ENCODE measurements around the gene RNF141. TPM values are rescaled to one million over a fixed set of nuclear protein-coding genes. Genes with fewer than 3 reads are reported as not detected.

RNF141 gene
- total and polyA plus RNA-seq, 9 donors, result 8.1 to 30.0 (median 16.6) TPM

- TF ChIP-seq POLR2A (IDR thresholded peaks at IDR 0.05) (no peak), EP300 (IDR thresholded peaks at IDR 0.05) (no peak), CTCF (IDR thresholded peaks at IDR 0.05) (no peak)
- Histone ChIP-seq H3K4me1 (ENCODE audit: insufficient read depth) (no peaks in the 10 kb centered on the region), H3K27me3 (no peaks in the 10 kb centered on the region), H3K27ac (no peak overlapping the region), H3K4me3 (no peak overlapping the region), H3K9me3 (no peaks in the 10 kb centered on the region), H3K36me3 (no peaks in the 10 kb centered on the region)
- 90 to 98% (median 97%) methylated on average over 4 of the region's 4 CpGs for WGBS, 3 donors
- DNase-seq, result no peak
- intact Hi-C loops (cut with DNase I), result loop anchor here in 1 of 4 donors (10.0 kb wide), 1 partner anchor 169 kb away; no protein-coding TSS in a partner anchor
Measured at GRCh38 chr11:10565493-10565892, 24.5 kb upstream of the RNF141 start.

- 53 to 59% (median 53%) methylated on average over 1 of the region's 1 CpG for WGBS, 3 donors
- peak in 1 of 5 donors; percentile 35 for DNase-seq
Measured at GRCh38 chr11:10564696-10565318, 23.8 kb upstream of the RNF141 start.

GRCh38 chr11:10564030-10564429, 23.0 kb upstream of the RNF141 start:
- H3K4me1 ChIP-seq (ENCODE audit: insufficient read depth), result no peaks in the 10 kb centered on the region
- H3K9me3 ChIP-seq, result no peaks in the 10 kb centered on the region
- no peak for DNase-seq
- no peak overlapping the region for H3K27ac ChIP-seq
- no peaks in the 10 kb centered on the region for H3K27me3 ChIP-seq
- no peak overlapping the region for H3K4me3 ChIP-seq
- H3K36me3 ChIP-seq, result no peaks in the 10 kb centered on the region
- intact Hi-C loops (cut with DNase I), result loop anchor here in 1 of 4 donors (10.0 kb wide), 1 partner anchor 171 kb away; no protein-coding TSS in a partner anchor
- TF ChIP-seq EP300 (IDR thresholded peaks at IDR 0.05) (no peak), POLR2A (IDR thresholded peaks at IDR 0.05) (no peak), CTCF (IDR thresholded peaks at IDR 0.05) (no peak)
- WGBS, 3 donors, result 91 to 96% (median 91%) methylated on average over 3 of the region's 3 CpGs

More at GRCh38 chr11:10564696-10565318, 23.8 kb upstream of the RNF141 start:
- Histone ChIP-seq H3K4me3 (no peak overlapping the region), H3K4me1 (ENCODE audit: insufficient read depth) (no peaks in the 10 kb centered on the region), H3K27ac (no peak overlapping the region), H3K27me3 (no peaks in the 10 kb centered on the region), H3K9me3 (no peaks in the 10 kb centered on the region), H3K36me3 (no peaks in the 10 kb centered on the region)
- intact Hi-C loops (cut with DNase I), result loop anchor here in 1 of 4 donors (10.0 kb wide), 1 partner anchor 170 kb away; no protein-coding TSS in a partner anchor
- no peak for TF ChIP-seq POLR2A (IDR thresholded peaks at IDR 0.05)
- TF ChIP-seq EP300 (IDR thresholded peaks at IDR 0.05), result no peak
- TF ChIP-seq CTCF (IDR thresholded peaks at IDR 0.05), result peak in 2 of 3 donors; percentile 43 to 49

GRCh38 chr11:10561947-10562346, 21.0 kb upstream of the RNF141 start:
- Histone ChIP-seq H3K36me3 (no peaks in the 10 kb centered on the region), H3K27me3 (no peaks in the 10 kb centered on the region), H3K4me3 (no peak overlapping the region), H3K9me3 (no peaks in the 10 kb centered on the region), H3K4me1 (ENCODE audit: insufficient read depth) (no peaks in the 10 kb centered on the region), H3K27ac (no peak overlapping the region)
- TF ChIP-seq EP300 (IDR thresholded peaks at IDR 0.05) (no peak), CTCF (IDR thresholded peaks at IDR 0.05) (no peak), POLR2A (IDR thresholded peaks at IDR 0.05) (no peak)
- WGBS, 3 donors, result 90 to 91% (median 90%) methylated on average over 1 of the region's 1 CpG
- intact Hi-C loops (cut with DNase I), result loop anchor here in 1 of 4 donors (10.0 kb wide), 1 partner anchor 173 kb away; no protein-coding TSS in a partner anchor
- DNase-seq, result no peak

Measured in ovary (tissue), 9 donors.